ENCODE measurements around the gene PTPRK.

- TF ChIP-seq CTCF (optimal IDR thresholded peaks at IDR 0.05 in 1 of 3, IDR thresholded peaks at IDR 0.05 in 1 of 3, conservative IDR thresholded peaks at IDR 0.05 in 1 of 3; ENCODE audit: extremely low read depth in 1 of 3, insufficient read depth in 2 of 3, low read length in 3 of 3) (no peak), EZH2 (IDR thresholded peaks at IDR 0.05; ENCODE audit: low read length) (no peak)
Measured at GRCh38 chr6:128432394-128432793, 88.0 kb downstream of the PTPRK start.

Data from keratinocyte (primary cell).